NB4 (cell line): Measurements from ENCODE around the gene CDK5.

Experiments used
- MYC ChIP-seq: IDR thresholded peaks from 2 replicates; pipeline ENCODE4 v1.6.1; 2011; ENCODE audit warnings: low read depth, low read length
- POLR2A ChIP-seq: IDR thresholded peaks from 2 replicates; pipeline ENCODE4 v1.6.1; 2011; ENCODE audit warnings: mild to moderate bottlenecking; ENCODE audit not compliant: insufficient read length; ENCODE audit errors: extremely low read depth
- TF ChIP-seq, protein P1 (sequence below): IDR thresholded peaks from one replicate; pipeline ENCODE4 v1.5.1; 2012; ENCODE audit warnings: low read depth, low read length
- TF ChIP-seq, protein P2 (sequence below): IDR thresholded peaks from 2 replicates; pipeline ENCODE4 v1.6.1; 2011; ENCODE audit warnings: low read depth, low read length

DNA sequence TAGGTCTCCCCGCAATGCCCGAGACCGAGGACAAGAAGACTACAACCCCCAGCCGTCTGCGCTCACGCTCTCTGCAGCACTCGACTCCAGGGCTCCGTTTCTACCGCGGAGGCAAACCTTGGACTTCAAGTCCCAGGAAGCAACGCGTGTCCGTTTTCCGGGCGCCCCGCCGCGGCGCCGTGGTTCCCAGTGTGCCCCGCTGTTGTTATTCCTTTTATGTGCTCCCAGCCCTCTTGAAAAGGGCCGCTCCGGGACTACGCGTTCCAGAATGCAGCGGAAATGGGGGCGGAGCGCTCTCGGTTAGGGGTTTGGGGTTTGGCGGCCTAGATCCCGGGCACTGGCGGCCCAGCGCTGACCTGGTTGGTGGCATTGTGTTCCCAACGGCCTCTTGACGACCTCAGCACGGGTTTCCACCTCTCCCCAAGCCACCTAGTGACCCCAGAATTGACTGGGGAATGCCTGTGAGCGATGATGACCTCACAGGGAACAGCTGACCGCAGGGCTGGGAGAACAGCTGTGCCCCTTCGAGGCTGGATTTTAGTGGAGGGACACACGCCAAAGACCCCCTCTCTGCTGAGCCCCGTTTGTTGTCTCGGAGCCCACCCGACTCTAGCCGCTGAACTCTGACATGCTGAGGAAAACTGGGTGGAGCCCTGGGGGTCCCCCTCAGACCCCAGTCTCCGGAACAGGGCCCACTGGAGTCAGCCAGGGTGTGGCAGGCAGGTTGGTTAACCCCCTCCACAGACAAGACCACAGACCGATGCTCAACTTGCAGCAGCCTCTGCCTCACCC is 488 bp upstream of the CDK5 start:
- TF ChIP-seq, protein P1, sequence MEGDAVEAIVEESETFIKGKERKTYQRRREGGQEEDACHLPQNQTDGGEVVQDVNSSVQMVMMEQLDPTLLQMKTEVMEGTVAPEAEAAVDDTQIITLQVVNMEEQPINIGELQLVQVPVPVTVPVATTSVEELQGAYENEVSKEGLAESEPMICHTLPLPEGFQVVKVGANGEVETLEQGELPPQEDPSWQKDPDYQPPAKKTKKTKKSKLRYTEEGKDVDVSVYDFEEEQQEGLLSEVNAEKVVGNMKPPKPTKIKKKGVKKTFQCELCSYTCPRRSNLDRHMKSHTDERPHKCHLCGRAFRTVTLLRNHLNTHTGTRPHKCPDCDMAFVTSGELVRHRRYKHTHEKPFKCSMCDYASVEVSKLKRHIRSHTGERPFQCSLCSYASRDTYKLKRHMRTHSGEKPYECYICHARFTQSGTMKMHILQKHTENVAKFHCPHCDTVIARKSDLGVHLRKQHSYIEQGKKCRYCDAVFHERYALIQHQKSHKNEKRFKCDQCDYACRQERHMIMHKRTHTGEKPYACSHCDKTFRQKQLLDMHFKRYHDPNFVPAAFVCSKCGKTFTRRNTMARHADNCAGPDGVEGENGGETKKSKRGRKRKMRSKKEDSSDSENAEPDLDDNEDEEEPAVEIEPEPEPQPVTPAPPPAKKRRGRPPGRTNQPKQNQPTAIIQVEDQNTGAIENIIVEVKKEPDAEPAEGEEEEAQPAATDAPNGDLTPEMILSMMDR, result no peak
- TF ChIP-seq, protein P2, sequence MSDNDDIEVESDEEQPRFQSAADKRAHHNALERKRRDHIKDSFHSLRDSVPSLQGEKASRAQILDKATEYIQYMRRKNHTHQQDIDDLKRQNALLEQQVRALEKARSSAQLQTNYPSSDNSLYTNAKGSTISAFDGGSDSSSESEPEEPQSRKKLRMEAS, result peak; percentile 38
- no peak for TF ChIP-seq POLR2A
- peak; percentile 57 for TF ChIP-seq MYC
